Nucleus accumbens (tissue), 56 donors: ENCODE measurements around the gene APC.

Experiments
- DNase-seq, 56 donors: peaks; one replicate each; lab custom pipeline; 2025; lab: John Stamatoyannopoulos, UW

Gene APC

DNA sequence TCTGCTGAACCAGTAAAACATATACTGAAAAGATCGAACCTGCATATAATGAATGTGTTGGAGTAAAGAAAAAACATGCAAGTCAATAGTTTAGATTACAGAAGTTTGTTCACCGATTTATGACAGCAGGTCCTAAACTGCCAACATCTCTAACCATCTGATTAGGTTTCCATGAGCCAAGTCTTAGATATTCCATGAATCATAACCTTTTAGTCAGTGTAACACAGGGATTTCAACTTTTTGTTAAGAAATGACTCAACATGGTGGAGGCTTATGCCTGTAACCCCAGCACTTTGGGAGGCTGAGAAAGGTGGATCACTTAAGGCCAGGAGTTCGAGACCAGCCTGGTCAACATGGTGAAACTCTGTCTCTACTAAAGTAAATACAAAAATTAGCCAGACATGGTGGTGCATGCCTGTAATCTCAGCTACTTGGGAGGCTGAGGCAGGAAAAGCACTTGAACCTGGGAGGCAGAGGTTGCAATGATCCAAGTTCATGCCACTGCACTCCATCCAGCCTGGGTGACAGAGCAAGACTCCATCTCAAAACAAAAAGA, 38.7 kb downstream of the APC start:
- no peak for DNase-seq

DNA sequence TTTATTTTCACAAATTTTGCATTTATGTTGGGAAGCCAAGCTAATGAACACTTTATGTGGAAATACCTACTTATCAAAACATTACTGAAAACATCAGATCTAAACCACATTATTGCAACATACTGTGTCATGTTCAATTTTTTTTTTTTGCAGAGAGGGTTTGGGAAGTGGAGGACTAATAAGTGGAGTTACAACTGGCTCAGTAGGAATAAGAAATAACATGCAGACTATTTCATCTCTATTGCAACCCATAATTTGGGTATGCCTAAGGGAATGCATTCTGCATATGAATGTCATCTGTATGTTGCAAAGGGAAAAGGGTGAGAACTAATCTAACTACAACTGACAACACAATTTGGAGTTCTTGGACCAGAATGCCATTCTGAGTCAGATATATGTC, 41.8 kb downstream of the APC start:
- no peak for DNase-seq

DNA sequence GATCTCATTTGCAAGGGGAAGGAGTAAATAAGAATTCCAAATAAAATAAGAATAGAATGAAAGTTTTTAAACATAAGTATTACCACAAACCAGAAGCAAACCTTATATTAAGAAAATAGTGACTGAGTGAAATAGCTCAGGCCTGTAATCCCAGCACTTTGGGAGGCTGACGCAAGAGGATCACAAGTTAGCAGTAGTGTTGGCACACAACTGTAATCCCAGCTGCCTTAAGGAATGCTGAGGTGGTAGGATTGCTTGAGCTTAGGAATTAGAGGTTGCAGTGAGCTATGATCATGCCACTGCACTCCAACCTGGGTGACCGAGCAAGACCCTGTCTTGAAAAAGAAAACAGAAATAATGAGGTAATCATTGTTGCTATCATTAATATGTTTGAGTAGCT, 47.0 kb downstream of the APC start:
- no peak for DNase-seq

DNA sequence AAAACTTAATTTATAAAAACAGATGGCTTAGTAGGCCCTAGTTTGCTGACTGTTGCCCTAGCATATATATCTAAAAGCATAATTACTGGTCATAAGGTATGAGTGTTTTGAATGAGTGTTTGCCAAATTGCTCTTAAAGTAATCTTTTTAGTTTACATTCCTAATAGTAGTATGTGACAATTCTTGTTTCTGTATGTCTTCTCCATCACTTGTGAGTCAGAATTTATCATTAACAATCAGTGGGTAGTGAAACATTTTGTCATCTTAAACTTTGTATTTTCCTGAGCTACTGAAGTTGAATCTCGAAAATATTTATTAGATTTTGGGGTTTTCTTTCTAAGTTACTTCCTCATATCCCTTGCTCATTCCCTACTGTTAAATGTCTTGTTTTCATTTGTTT, 49.6 kb downstream of the APC start:
- DNase-seq, result no peak

DNA sequence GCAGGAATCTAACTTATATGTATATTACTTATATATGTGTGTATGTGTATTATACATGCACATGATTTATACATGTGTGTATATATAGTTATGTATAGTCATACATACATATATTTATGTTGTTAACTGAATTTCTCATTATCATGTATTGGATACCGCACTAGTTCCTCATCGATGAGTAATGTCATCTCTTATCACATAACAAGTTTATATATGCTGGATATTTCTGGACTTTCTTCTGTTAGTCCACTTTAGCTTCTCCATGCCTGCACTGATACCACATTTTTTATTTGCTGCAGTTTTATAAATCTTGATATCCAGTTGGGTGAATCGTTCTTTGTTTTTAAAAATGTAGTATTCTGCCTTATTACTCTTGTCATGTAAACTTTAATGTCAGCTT, 50.2 kb downstream of the APC start:
- no peak for DNase-seq

DNA sequence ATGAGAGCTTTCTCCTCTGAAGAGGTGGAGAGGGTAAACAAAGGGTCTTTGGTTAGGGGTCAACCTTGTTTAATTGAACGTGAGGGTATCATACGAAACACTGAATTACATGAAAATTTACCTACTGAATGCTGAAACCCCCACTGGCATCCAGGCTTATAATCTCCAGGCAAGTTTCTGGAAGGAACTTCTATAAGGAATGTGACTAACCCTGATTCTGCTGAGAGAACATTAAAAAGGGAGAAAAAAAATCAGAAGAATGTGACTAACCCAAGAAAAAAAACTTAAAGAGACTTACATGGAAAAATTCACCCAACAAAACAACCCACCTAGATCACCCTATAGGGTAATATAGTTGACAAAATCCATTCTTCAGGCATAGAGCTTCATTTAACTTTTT, 55.5 kb downstream of the APC start:
- no peak for DNase-seq

DNA sequence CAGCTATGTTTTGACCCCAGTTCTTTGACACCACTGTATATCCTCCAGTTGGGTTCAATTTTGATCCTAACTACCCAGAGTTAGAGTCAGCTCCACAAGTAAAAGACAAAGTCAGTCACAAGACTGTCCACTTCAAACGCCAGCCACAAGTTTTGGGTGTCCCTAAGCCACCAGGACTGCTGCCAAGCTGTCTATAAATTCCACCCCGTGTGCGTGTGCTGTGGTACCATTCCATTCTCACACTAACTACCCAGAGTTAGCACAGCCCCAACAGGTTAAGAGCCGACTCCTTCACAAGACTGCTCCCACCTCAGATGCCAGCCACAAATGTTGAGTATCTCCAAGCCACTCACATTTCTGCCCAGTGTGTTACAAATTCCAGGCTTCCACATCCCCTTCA, 56.7 kb downstream of the APC start:
- no peak for DNase-seq

DNA sequence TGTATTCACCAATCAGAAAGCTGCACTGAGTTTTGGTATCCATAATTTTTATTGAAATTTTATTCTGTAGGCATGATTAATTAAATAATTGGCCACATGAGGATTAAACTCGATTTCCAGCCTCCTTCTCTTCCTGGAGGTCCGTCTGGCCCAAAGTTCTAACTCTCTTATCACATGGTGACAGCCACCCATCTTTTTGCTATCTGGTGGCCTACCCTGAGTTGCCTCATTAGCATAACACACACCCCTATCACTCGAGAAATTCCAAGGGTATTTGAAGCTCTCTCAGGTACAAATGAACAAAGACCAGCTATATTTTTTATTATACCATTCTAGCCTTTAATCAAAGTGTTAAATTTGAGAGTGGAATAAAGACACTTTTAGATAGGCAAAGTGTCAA, 57.7 kb downstream of the APC start:
- no peak for DNase-seq

DNA sequence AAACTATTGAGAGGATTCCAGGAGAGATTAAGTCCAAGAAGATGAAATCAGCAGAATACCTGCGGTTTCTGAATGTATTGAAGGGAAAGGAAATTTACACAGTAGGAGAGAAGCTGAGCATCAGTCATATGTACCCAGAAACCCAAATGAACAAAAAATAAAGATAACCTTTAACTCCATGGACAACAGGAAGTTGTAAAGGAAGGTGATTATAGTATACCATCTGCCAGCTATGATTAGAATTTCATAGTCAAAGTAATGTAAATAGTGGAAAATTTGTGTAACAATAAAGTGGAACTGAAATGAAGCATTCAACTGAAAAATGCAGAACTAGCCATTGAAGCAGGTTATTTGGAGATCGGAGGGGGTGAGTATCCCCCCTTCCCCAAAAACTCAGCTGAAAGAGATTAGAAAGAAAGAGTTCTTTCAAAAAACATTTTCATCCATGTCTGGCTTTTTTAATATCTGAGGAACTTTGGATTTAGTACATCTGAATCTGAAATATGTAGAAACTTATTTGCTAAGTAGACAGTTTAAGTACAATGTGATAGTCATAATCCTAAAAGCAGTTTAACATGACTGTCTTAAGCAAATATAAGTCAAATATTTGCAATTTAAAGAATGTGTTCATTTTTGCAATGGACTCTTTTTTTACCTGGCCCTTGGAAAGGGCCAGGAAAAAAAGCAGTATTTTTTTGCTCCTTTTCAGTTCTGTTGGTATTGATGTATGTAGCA, 58.4 kb downstream of the APC start:
- no peak for DNase-seq

DNA sequence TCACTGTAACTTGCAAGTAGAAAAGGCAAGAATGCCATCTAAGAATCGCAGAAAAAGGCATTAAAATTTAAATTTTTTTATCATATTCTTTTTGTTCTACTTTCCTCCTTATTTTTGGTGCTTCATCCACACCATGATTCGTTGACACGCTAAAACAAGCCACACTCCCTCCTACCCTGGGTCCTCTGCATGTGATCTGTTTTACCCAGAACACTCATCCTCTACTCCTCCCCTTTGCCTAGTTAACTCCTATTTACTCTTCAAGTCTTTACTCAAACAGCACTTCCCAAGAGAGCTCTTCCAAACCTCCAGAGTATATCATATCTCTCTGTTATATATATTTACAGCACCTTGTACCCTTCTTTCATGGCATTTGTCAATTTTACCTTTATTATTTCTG, 62.0 kb downstream of the APC start:
- no peak for DNase-seq

DNA sequence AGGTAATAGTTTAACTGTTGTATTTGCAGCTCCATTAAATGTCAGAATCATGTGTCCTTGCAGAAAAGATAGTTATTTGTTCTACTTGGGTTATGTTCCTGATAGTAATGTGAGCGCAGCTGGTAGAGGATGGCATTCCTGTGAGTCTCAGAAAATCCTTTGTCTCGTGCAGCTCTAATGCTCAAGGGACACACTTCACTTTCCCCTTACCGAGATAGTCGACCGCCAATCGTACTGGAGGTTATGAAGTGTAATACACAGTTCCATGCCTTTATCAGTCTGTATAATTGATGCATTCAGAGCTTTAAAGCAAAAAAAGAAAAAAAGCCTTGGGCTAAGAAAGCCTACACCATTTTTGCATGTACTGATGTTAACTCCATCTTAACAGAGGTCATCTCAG, 63.2 kb downstream of the APC start:
- DNase-seq, result no peak

DNA sequence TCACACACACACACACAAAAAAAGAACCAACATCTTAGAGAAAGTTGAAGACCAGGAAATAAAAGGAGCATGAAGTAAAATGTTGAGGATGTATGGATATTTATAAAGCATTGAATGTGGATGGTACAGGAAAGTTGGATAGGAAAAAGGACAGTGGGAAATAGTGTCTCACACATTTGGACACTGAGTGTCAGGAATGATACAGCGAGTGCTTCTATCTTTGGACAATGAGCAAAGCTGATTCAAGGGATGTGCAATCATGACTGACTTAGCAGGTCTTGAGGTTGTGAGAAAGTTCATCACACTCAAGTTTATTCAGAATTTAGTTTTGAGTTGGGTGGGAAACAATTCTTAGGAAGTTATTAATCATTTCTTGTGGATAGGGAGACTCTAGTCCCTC, 73.3 kb downstream of the APC start:
- no peak for DNase-seq

DNA sequence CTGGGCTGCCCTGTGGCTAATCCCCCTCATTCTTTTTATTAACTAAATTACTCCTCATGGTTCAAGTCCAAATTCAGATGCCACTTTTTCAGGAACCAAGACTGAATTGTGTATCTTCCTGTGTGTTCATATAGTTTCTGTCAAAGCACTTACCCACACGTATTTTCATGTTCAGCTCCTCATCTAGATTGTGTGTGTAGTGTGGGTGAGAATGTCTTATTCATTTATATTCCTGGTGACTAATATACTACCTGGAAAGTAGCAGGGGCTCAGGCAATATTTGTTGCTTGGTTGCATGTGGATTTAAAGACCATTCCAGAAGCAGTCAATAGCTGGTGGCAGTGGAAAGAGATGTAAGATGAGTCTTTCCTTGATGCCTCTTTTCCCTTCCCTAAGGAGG, 74.9 kb downstream of the APC start:
- DNase-seq, result no peak

DNA sequence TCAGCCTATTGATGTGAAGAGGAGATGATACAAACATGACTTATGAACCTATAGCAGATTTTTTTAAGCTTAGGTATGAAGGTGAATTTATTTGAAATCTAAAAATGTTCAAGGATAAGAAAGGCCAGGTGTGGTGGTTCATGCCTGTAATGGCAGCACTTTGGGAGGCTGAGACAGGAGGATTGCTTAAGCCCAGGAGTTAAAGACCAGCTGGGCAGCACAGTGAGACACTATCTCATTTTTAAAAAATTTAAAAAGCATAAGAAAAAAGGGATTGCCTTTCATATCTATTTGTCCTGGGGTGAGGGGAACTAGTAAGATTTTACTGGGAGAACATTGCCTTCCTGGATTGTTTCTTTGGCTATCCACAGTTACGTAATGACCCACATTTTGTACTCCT, 82.6 kb downstream of the APC start:
- no peak for DNase-seq

DNA sequence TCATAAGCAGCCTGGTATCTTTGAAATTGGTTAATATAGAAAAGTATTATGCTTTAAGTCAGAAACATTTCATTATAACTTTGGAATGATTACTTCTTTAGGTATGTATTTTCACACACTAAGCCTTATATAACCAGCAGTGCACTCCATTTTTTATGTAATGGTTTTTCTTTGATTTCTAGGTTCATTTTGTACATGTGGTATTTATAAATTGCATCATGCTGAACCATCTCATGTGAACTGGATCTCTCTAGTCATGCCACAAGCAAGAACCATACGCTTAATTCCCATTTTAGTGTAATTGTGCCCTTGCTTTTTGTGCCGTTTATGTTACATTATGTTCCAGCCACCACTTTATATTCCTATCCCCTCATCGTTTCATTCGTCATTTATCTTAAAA, 84.8 kb downstream of the APC start:
- DNase-seq, result no peak

DNA sequence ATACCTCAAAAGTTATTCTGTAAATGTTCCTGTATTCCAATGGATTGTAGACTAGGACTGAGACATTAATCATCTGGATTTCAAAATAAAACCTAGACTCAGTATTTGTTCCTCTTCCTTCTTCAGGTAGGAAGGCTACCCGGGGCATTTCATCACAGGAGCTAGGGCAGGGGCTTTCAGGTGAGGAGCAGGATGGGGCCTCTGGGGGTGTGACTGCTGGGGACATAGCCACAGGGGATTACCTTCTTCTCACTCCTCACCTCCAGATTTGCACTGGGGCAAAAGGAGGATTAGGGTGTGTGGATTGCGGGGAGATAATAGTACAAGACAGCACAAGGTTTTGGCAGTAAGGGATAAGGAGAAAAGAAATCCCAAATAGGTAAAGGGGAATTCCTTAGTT, 85.5 kb downstream of the APC start:
- DNase-seq, result no peak

DNA sequence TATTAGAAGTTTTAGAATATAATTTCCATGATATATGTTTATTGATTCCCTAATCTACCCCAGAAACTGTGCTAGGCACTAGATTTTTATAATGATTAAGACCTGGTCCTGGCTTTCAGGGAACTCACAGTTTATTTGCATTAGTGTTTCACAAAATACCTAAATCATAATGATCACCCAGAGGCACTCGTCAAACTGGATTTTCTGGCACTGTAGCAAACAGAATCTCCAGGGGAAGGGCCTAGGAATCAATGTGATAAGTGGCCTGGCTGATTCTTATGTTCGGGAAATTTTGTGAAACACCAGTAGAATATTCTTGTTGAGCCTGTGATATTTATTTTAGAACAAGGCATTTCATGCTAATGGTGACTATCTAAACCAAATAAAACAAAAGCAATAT, 86.0 kb downstream of the APC start:
- DNase-seq, result no peak

DNA sequence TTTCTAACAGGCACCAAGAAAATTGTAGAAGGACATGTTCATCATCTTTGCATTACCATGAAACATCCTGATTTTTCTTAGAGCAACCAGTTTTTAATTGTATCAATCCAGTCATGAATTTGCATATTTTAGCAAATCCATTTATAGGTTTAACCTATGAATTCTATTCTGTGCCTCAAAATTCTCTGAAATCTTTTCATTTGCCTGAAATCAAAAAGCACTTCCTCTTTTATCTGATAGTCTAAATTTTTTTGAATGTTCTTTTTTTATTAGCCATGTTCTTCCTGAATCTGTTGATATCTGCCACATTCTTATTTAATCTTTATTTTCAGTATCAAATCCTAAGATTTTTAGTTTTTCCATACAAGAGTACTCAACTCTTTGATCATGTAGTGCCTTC, 86.5 kb downstream of the APC start:
- no peak for DNase-seq

DNA sequence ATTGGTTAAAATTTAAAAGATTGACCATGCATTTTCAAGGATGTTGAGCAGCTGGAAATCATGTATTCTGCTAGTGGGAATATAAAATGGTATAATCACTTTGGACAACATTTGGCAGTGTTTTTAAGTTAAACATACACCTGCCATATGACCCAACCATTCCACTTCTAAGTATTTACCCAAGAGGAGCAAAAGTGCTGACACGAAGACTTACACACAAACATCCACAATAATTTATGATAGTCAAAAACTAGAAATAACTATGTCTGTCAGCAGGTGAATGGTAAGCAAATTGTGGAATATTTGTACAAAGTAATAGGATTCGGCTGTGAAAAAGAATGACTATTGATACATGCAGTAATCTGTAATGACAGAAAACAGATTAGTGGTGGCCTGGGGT, 92.7 kb downstream of the APC start:
- no peak for DNase-seq

DNA sequence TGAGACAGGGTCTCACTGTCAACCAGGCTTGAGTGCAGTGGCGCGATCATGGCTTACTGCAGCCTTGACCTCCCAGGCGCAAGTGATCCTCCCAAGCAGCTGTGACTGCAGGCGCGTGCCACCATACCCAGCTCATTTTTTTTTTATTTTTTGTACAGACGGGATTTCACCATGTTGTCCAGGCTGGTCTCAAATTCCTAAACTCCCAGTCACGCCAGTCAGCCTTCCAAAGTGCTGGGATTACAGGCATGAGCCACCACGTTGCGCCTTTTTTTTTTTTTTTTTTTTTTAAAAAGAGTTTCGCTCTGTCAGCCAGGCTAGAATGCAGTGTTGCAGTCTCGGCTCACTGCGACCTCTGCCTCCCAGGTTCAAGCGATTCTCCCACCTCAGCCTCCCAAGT, 96.3 kb downstream of the APC start:
- no peak for DNase-seq

DNA sequence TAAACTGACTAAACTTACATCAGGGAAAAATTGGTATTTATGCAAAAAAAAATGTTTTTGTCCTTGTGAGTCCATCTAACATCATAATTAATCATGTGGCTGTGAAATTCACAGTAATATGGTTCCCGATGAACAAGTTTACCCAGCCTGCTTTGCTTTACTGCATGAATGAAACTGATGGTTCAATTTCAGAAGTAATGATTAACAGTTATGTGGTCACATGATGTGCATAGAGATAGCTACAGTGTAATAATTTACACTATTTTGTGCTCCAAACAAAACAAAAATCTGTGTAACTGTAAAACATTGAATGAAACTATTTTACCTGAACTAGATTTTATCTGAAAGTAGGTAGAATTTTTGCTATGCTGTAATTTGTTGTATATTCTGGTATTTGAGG, 106.8 kb downstream of the APC start:
- DNase-seq, result no peak

DNA sequence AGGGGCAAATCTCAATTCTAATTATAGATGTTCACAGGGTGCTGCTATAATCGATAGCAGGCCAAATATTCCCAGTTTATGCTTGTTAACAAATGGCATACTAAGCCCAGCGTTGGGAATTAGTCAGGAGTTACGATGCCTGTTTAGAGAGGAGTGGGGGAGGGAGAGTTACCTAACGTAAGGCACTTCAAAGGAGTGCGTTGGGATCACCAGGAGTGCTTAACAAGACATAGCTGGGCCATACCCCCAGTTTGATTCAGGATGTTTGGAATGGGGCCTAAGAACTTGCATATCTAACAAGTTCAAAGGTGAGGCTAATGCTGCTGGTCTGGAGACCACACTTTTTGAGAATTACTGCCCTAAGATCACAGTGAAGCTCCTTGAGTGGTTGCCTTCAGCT, 108.9 kb downstream of the APC start:
- DNase-seq, result no peak

DNA sequence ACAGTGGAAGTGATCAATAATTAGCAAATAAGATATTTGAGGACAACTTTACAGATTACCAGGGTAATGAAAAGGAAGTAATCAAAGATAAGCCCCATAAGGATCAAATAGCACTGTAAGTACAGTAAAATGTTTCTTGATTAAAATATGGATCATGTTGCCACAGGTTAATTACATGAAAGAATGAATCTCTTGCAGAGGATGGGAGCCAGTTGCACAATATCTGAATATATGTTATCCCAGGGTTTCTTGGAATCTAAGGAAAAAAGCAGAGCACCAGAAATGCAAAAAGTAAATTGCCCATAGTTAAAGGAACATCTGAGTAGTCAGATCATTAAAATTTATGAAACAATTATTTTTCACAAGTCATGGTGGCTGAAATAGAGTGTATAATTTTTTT, 109.6 kb downstream of the APC start:
- no peak for DNase-seq
